H9 (cell line): Measurements from ENCODE around the gene TSPAN11. TPM values are rescaled to one million over a fixed set of nuclear protein-coding genes. Genes with fewer than 3 reads are reported as not detected.

Source experiments
- DNase-seq: peaks from one replicate; pipeline ENCODE4 v3.0.0-alpha.2; 2017
- H2AFZ ChIP-seq: one replicate; pipeline ENCODE4 v1.6.1; 2013; ENCODE audit warnings: mild to moderate bottlenecking, low read length, control low read depth, moderate library complexity
- H2AK5ac ChIP-seq: 2 replicates; pipeline ENCODE4 v1.6.1; 2013; ENCODE audit warnings: low read length, control low read depth, mixed read lengths; ENCODE audit not compliant: insufficient read length
- H2BK120ac ChIP-seq: one replicate; pipeline ENCODE4 v1.6.1; 2013; ENCODE audit warnings: low read depth, mild to moderate bottlenecking, low read length, control low read depth, inconsistent platforms; ENCODE audit not compliant: poor library complexity, severe bottlenecking
- H2BK12ac ChIP-seq: 2 replicates; pipeline ENCODE4 v1.6.1; 2013; ENCODE audit warnings: low read length, control low read depth, mixed read lengths, low read depth; ENCODE audit not compliant: insufficient read length
- H2BK15ac ChIP-seq: 2 replicates; pipeline ENCODE4 v1.6.1; 2013; ENCODE audit warnings: low read depth, low read length, control low read depth
- H2BK20ac ChIP-seq: one replicate; pipeline ENCODE4 v1.6.1; 2013; ENCODE audit warnings: low read depth, mild to moderate bottlenecking, low read length, control low read depth, inconsistent platforms; ENCODE audit not compliant: poor library complexity, severe bottlenecking
- H2BK5ac ChIP-seq: 2 replicates; pipeline ENCODE4 v1.6.1; 2013; ENCODE audit warnings: low read length, control low read depth, mixed read lengths; ENCODE audit not compliant: insufficient read length
- H3K14ac ChIP-seq: 2 replicates; pipeline ENCODE4 v1.6.1; 2013; ENCODE audit warnings: low read length, control low read depth; ENCODE audit not compliant: insufficient read depth
- H3K18ac ChIP-seq: 2 replicates; pipeline ENCODE4 v1.6.1; 2013; ENCODE audit warnings: low read depth, mild to moderate bottlenecking, mixed read lengths, low read length, control low read depth; ENCODE audit not compliant: insufficient read length
- H3K23ac ChIP-seq: 2 replicates; pipeline ENCODE4 v1.6.1; 2013; ENCODE audit warnings: low read length, control low read depth, mixed read lengths, low read depth; ENCODE audit not compliant: insufficient read length
- H3K23me2 ChIP-seq: 2 replicates; pipeline ENCODE4 v1.6.1; 2013; ENCODE audit warnings: low read depth, mild to moderate bottlenecking, mixed read lengths, low read length, control low read depth; ENCODE audit not compliant: insufficient read length, poor library complexity, severe bottlenecking
- H3K27ac ChIP-seq: 2 replicates; pipeline ENCODE4 v1.5.1; 2013; ENCODE audit warnings: low read length, control low read depth, mixed read lengths, low read depth; ENCODE audit not compliant: insufficient read length
- H3K27me3 ChIP-seq: 2 replicates; pipeline ENCODE4 v1.6.1; 2013; ENCODE audit warnings: low read length, control low read depth, inconsistent platforms; ENCODE audit not compliant: insufficient read depth
- H3K4ac ChIP-seq: 2 replicates; pipeline ENCODE4 v1.6.1; 2013; ENCODE audit warnings: low read depth, mild to moderate bottlenecking, control low read depth, inconsistent platforms, low read length, moderate library complexity
- H3K4me1 ChIP-seq: 2 replicates; pipeline ENCODE4 v1.6.1; 2013; ENCODE audit warnings: low read length, control low read depth, inconsistent platforms; ENCODE audit not compliant: insufficient read depth
- H3K4me2 ChIP-seq: 2 replicates; pipeline ENCODE4 v1.6.1; 2013; ENCODE audit warnings: low read length, control low read depth, mixed read lengths; ENCODE audit not compliant: insufficient read length, insufficient read depth
- H3K56ac ChIP-seq: 2 replicates; pipeline ENCODE4 v1.6.1; 2013; ENCODE audit warnings: low read depth, mild to moderate bottlenecking, mixed read lengths, low read length, control low read depth; ENCODE audit not compliant: insufficient read length
- H3K79me1 ChIP-seq: 2 replicates; pipeline ENCODE4 v1.6.1; 2013; ENCODE audit warnings: low read depth, mild to moderate bottlenecking, moderate library complexity, low read length, control low read depth, inconsistent platforms; ENCODE audit not compliant: insufficient read depth, poor library complexity, severe bottlenecking
- H3K79me2 ChIP-seq: 2 replicates; pipeline ENCODE4 v1.6.1; 2013; ENCODE audit warnings: low read length, control low read depth, inconsistent platforms; ENCODE audit not compliant: insufficient read depth
- H3K9ac ChIP-seq: 2 replicates; pipeline ENCODE4 v1.6.1; 2013; ENCODE audit warnings: low read length, control low read depth, mixed read lengths; ENCODE audit not compliant: insufficient read length; ENCODE audit errors: extremely low read depth
- H3K9me3 ChIP-seq: one replicate; pipeline ENCODE4 v1.6.1; 2013; ENCODE audit warnings: low read depth, low read length, inconsistent platforms; ENCODE audit not compliant: control insufficient read depth
- H3T11ph ChIP-seq: one replicate; pipeline ENCODE4 v1.6.1; 2013; ENCODE audit warnings: mild to moderate bottlenecking, low read length, control low read depth, inconsistent platforms
- H4K20me1 ChIP-seq: one replicate; pipeline ENCODE4 v1.6.1; 2013; ENCODE audit not compliant: control insufficient read depth, insufficient read length, insufficient read depth
- H4K5ac ChIP-seq: 2 replicates; pipeline ENCODE4 v1.6.1; 2013; ENCODE audit warnings: low read depth, mild to moderate bottlenecking, mixed read lengths, low read length, control low read depth; ENCODE audit not compliant: insufficient read length
- H4K8ac ChIP-seq: replicated peaks from 2 replicates; pipeline ENCODE4 v1.6.1; 2013; ENCODE audit warnings: low read length, control low read depth, mixed read lengths, low read depth; ENCODE audit not compliant: insufficient read length
- H4K91ac ChIP-seq: 2 replicates; pipeline ENCODE4 v1.6.1; 2013; ENCODE audit warnings: low read depth, mild to moderate bottlenecking, moderate library complexity, mixed read lengths, low read length, control low read depth; ENCODE audit not compliant: insufficient read length
- H3K27ac Mint-ChIP-seq, 3 experiments: 2 replicates in 2 of 3; 3 replicates in 1 of 3; pipeline ENCODE4 v1.8.0; 2020 to 2021; ENCODE audit warnings: mixed read lengths in 3 of 3, mild to moderate bottlenecking in 1 of 3, moderate library complexity in 1 of 3
- H3K27me3 Mint-ChIP-seq: 2 replicates; pipeline ENCODE4 v1.8.0; 2021; ENCODE audit warnings: low read depth, mild to moderate bottlenecking, moderate library complexity, mixed read lengths
- H3K36me3 Mint-ChIP-seq, 3 experiments: 2 replicates in 2 of 3; 3 replicates in 1 of 3; pipeline ENCODE4 v1.8.0; 2020 to 2021; ENCODE audit warnings: low read depth in 3 of 3, mixed read lengths in 3 of 3; ENCODE audit not compliant: insufficient read depth in 1 of 3
- H3K4me1 Mint-ChIP-seq, 2 experiments: 2 replicates each; pipeline ENCODE4 v1.8.0; 2020; ENCODE audit warnings: mixed read lengths in 2 of 2
- H3K4me3 Mint-ChIP-seq, 2 experiments: 2 replicates in 1 of 2; 3 replicates in 1 of 2; pipeline ENCODE4 v1.8.0; 2020 to 2021; ENCODE audit warnings: mild to moderate bottlenecking in 2 of 2, mixed read lengths in 2 of 2, moderate library complexity in 1 of 2
- H3K9me3 Mint-ChIP-seq, 2 experiments: 2 replicates in 1 of 2; 3 replicates in 1 of 2; pipeline ENCODE4 v1.8.0; 2020; ENCODE audit warnings: mild to moderate bottlenecking in 2 of 2, mixed read lengths in 2 of 2, moderate library complexity in 1 of 2
- WGBS: extraction: QIAGEN DNeasy Blood & Tissue Kit; methylation state at CpG from one replicate; pipeline ENCODE4 v1.1.7; 2013; ENCODE audit warnings: missing lambda C conversion rate, low lambda C conversion rate, mixed read lengths; ENCODE audit not compliant: insufficient read length; ENCODE audit errors: extremely low coverage; 5-methylcytosine and 5-hydroxymethylcytosine counted together
- total RNA-seq: library from RNA; stranded (reverse); gene quantifications from 2 replicates; pipeline ENCODE4 v1.2.1, GENCODE V29; 2021
- TF ChIP-seq, protein P1 (sequence below): fragments of 200-600 bp; sonication (generic); conservative IDR thresholded peaks from 3 replicates; pipeline ENCODE4 v1.8.0; 2021; ENCODE audit warnings: antibody characterized with exemption, mild to moderate bottlenecking

Gene TSPAN11
- total RNA-seq, 1 experiment from 2014 or later: 4.2 TPM

DNA sequence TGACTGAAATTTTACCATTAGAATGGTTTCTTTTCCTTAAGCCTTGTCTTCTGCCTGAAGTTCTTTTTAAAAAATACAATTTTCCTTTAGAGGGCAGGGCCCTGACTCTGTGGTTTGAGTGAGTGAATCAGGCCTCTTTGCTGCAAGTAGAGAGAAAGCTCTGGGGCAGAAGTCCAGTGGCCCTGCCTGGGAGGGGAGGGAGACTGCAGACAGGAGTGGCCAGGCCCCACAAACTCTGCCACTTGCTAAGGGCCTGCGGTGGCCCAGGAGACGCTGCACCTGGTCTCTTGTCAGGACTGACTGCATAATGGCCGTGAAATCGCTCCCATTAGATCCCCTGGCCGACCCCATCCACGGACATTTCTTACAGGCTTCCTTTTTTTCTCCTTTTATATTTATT is 25.5 kb downstream of the TSPAN11 start:
- H3K18ac ChIP-seq: no peak overlapping the region
- H3T11ph ChIP-seq: no peak overlapping the region
- peaks cover 0 to 11% (median 6%) of the 10 kb centered on the region in 3 experiments; a peak in 6 of 7 replicates for H3K36me3 Mint-ChIP-seq
- H4K20me1 ChIP-seq: no peaks in the 10 kb centered on the region
- no peaks in the 10 kb centered on the region for H3K4me1 ChIP-seq
- H3K4me2 ChIP-seq: no peak overlapping the region
- no peak overlapping the region for H3K27ac ChIP-seq
- no peak overlapping the region for H3K14ac ChIP-seq
- no peak overlapping the region for H3K56ac ChIP-seq
- H3K27ac Mint-ChIP-seq: no peak overlapping the region
- no peak overlapping the region for H3K23ac ChIP-seq
- no peak overlapping the region for H4K91ac ChIP-seq
- WGBS: no CpG with 5 or more reads among the region's 6 CpGs
- H3K79me2 ChIP-seq: no peaks in the 10 kb centered on the region
- no peak overlapping the region for H4K8ac ChIP-seq
- TF ChIP-seq, protein P1, sequence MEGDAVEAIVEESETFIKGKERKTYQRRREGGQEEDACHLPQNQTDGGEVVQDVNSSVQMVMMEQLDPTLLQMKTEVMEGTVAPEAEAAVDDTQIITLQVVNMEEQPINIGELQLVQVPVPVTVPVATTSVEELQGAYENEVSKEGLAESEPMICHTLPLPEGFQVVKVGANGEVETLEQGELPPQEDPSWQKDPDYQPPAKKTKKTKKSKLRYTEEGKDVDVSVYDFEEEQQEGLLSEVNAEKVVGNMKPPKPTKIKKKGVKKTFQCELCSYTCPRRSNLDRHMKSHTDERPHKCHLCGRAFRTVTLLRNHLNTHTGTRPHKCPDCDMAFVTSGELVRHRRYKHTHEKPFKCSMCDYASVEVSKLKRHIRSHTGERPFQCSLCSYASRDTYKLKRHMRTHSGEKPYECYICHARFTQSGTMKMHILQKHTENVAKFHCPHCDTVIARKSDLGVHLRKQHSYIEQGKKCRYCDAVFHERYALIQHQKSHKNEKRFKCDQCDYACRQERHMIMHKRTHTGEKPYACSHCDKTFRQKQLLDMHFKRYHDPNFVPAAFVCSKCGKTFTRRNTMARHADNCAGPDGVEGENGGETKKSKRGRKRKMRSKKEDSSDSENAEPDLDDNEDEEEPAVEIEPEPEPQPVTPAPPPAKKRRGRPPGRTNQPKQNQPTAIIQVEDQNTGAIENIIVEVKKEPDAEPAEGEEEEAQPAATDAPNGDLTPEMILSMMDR: no peak
- no peak overlapping the region for H2BK12ac ChIP-seq
- H2BK120ac ChIP-seq: no peak overlapping the region
- peaks cover 3 to 8% of the 10 kb centered on the region in 2 experiments; a peak in 3 of 5 replicates for H3K9me3 Mint-ChIP-seq
- H3K4me1 Mint-ChIP-seq: peaks cover 20 to 26% of the 10 kb centered on the region in 2 experiments
- no peak for DNase-seq
- no peak overlapping the region for H2AK5ac ChIP-seq
- no peak overlapping the region for H4K5ac ChIP-seq
- no peak overlapping the region for H2BK5ac ChIP-seq
- no peaks in the 10 kb centered on the region for H3K79me1 ChIP-seq
- H2AFZ ChIP-seq: no peak overlapping the region
- no peak overlapping the region for H3K4ac ChIP-seq
- H3K9me3 ChIP-seq: no peaks in the 10 kb centered on the region
- no peak overlapping the region for H2BK20ac ChIP-seq
- H3K27me3 Mint-ChIP-seq: peaks cover 5% of the 10 kb centered on the region; the same call in 1 of the 2 replicates
- H3K9ac ChIP-seq: no peak overlapping the region
- H3K27me3 ChIP-seq: no peaks in the 10 kb centered on the region
- no peak overlapping the region for H3K4me3 Mint-ChIP-seq
- H3K23me2 ChIP-seq: no peaks in the 10 kb centered on the region
- no peak overlapping the region for H2BK15ac ChIP-seq
